Astrocyte (in vitro differentiated cells and primary cell): ENCODE results near the gene MAP6.

Experiments used
- EZH2 ChIP-seq: IDR thresholded peaks from 2 replicates; pipeline ENCODE4 v1.6.1; 2012; ENCODE audit warnings: mild to moderate bottlenecking, low read length, inconsistent platforms; ENCODE audit not compliant: insufficient read depth
- TF ChIP-seq, protein P1 (sequence below): IDR thresholded peaks from 2 replicates; pipeline ENCODE4 v1.5.1; 2011; ENCODE audit warnings: low read depth, mild to moderate bottlenecking, inconsistent platforms, low read length, moderate library complexity; ENCODE audit not compliant: insufficient read depth

DNA sequence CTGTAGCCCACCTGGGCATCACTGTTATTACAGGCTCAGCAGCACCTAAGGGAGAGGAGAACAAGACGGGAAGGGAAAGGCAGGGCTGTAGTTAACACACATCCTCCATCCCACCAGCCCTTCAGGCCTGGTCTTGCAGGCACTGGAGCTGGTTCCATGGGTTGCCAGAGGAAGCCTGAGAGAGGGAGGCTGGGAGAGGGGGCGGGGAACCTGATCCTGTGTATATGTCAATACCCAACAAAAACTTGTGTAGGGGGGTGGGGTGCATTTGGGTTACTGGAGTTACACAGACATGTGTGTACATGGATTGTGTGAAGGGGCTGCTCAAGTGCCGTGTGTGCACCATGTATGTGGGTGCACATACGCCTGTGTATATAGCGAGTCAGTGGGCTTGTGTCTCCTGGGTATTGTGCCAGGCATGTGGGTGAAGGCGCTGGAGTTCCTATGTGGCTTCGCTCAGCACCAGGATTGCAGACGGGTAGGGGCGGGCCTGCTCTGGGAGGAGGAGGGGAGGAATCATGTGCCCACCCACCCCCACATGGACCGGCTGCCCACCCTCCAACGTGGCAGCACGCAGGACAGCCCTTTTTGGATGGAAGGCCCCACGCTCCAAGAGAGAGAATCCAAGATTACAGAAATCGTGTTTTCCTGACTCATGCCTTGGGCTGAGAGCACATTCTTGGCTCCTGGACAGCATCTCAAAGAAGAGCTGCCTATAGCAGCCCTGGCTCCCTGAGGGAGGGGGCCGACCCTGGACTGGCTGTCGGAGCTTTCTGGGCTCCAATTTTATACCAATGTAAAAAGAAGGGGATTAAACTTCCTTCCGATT is 111.0 kb downstream of the MAP6 start:
- TF ChIP-seq, protein P1, sequence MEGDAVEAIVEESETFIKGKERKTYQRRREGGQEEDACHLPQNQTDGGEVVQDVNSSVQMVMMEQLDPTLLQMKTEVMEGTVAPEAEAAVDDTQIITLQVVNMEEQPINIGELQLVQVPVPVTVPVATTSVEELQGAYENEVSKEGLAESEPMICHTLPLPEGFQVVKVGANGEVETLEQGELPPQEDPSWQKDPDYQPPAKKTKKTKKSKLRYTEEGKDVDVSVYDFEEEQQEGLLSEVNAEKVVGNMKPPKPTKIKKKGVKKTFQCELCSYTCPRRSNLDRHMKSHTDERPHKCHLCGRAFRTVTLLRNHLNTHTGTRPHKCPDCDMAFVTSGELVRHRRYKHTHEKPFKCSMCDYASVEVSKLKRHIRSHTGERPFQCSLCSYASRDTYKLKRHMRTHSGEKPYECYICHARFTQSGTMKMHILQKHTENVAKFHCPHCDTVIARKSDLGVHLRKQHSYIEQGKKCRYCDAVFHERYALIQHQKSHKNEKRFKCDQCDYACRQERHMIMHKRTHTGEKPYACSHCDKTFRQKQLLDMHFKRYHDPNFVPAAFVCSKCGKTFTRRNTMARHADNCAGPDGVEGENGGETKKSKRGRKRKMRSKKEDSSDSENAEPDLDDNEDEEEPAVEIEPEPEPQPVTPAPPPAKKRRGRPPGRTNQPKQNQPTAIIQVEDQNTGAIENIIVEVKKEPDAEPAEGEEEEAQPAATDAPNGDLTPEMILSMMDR = no peak
- no peak for TF ChIP-seq EZH2
